MM.1S (cell line): Measurements from ENCODE around the gene CAB39.

Source experiments
- DNase-seq: peaks from one replicate; pipeline ENCODE4 v3.0.0-alpha.2; 2015
- H2AFZ ChIP-seq: fragments of 300-600 bp; sonication (generic); 2 replicates; pipeline ENCODE4 v1.6.0; 2016; ENCODE audit warnings: antibody characterized with exemption, low read length
- H3F3A ChIP-seq: fragments of 300-600 bp; sonication (generic); 2 replicates; pipeline ENCODE4 v1.6.1; 2016; ENCODE audit warnings: mild to moderate bottlenecking, antibody characterized with exemption, low read length, moderate library complexity, mixed read lengths; ENCODE audit not compliant: insufficient read depth
- H3K27ac ChIP-seq: fragments of 300-600 bp; sonication (generic); 2 replicates; pipeline ENCODE4 v1.5.1; 2016; ENCODE audit warnings: mild to moderate bottlenecking, low read length
- H3K27me3 ChIP-seq: fragments of 300-600 bp; sonication (generic); replicated peaks from 2 replicates; pipeline ENCODE4 v1.6.0; 2016; ENCODE audit warnings: low read length; ENCODE audit not compliant: insufficient read depth
- H3K36me3 ChIP-seq: fragments of 300-600 bp; sonication (generic); replicated peaks from 2 replicates; pipeline ENCODE4 v1.6.1; 2016; ENCODE audit warnings: mild to moderate bottlenecking, low read length, mixed read lengths; ENCODE audit not compliant: insufficient read depth
- H3K4me1 ChIP-seq: fragments of 300-600 bp; sonication (generic); 2 replicates; pipeline ENCODE4 v1.6.1; 2016; ENCODE audit warnings: low read length, mixed read lengths
- H3K4me2 ChIP-seq: fragments of 300-600 bp; sonication (generic); 2 replicates; pipeline ENCODE4 v1.6.0; 2016; ENCODE audit warnings: low read depth, low read length
- H3K4me3 ChIP-seq: fragments of 300-600 bp; sonication (generic); 2 replicates; pipeline ENCODE4 v1.5.1; 2016; ENCODE audit warnings: low read length, mixed read lengths
- H3K79me2 ChIP-seq: fragments of 300-600 bp; sonication (generic); 2 replicates; pipeline ENCODE4 v1.6.1; 2016; ENCODE audit warnings: mixed run types, low read length, mixed read lengths
- H3K9ac ChIP-seq: fragments of 300-600 bp; sonication (generic); 2 replicates; pipeline ENCODE4 v1.6.1; 2016; ENCODE audit warnings: low read length, mixed read lengths
- H3K9me2 ChIP-seq: fragments of 300-600 bp; sonication (generic); replicated peaks from 2 replicates; pipeline ENCODE4 v1.6.1; 2016; ENCODE audit warnings: mild to moderate bottlenecking, low read length, mixed read lengths; ENCODE audit not compliant: insufficient read depth
- H3K9me3 ChIP-seq: fragments of 300-600 bp; sonication (generic); replicated peaks from 2 replicates; pipeline ENCODE4 v1.6.1; 2016; ENCODE audit warnings: mild to moderate bottlenecking, low read length, mixed read lengths; ENCODE audit not compliant: insufficient read depth
- H4K20me1 ChIP-seq: fragments of 300-600 bp; sonication (generic); 2 replicates; pipeline ENCODE4 v1.6.1; 2016; ENCODE audit warnings: mild to moderate bottlenecking, low read length, moderate library complexity, mixed read lengths; ENCODE audit not compliant: insufficient read depth
- CTCF ChIP-seq: fragments of 300-600 bp; sonication (generic); IDR thresholded peaks from 2 replicates; pipeline ENCODE4 v1.5.1; 2016; ENCODE audit warnings: antibody characterized with exemption, low read length, mixed read lengths
- EZH2 ChIP-seq: fragments of 300-600 bp; sonication (generic); optimal IDR thresholded peaks from 2 replicates; pipeline ENCODE3; 2017; ENCODE audit warnings: low read depth, mild to moderate bottlenecking, antibody characterized with exemption, low read length, mixed read lengths
- EZH2phosphoT487 ChIP-seq: fragments of 300-600 bp; sonication (generic); IDR thresholded peaks from 2 replicates; pipeline ENCODE4 v1.6.1; 2018; ENCODE audit warnings: antibody characterized with exemption, low read length

CAB39 gene

DNA sequence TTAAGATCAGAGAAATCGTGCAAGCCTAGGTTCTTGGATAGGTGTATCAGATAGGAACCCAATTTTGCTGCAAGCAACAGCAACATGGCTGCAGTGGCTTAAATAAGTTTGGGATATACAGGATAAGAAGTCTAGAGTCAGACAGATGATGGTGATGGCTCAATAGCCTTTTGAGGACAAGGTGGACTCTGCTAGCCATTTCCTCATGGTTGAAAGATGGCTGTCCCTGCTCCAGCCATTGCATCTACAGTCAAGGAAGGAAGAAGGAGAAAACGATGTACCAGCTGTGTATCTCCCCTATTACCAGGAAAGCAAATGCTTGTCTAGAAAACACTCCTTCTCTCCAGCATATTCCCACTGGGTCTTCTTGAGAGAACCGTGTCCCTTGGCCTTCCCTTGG is 30.1 kb upstream of the CAB39 start:
- Histone ChIP-seq H3K4me3 (no peak overlapping the region), H2AFZ (no peak overlapping the region), H3K9me3 (no peaks in the 10 kb centered on the region), H3K4me1 (no peaks in the 10 kb centered on the region), H3K36me3 (no peaks in the 10 kb centered on the region), H3K79me2 (no peaks in the 10 kb centered on the region), H3K9ac (no peak overlapping the region), H3K4me2 (no peak overlapping the region), H4K20me1 (no peaks in the 10 kb centered on the region), H3F3A (no peaks in the 10 kb centered on the region), H3K27ac (no peak overlapping the region), H3K27me3 (no peaks in the 10 kb centered on the region), H3K9me2 (no peaks in the 10 kb centered on the region)
- no peak for DNase-seq
- TF ChIP-seq EZH2 (no peak), EZH2phosphoT487 (no peak), CTCF (no peak)

- no peak overlapping the region for H2AFZ ChIP-seq
- H3K4me3 ChIP-seq: no peak overlapping the region
- H3K9me2 ChIP-seq: no peaks in the 10 kb centered on the region
- no peaks in the 10 kb centered on the region for H3F3A ChIP-seq
- H3K4me1 ChIP-seq: no peaks in the 10 kb centered on the region
- TF ChIP-seq EZH2phosphoT487 (no peak), CTCF (no peak), EZH2 (no peak)
- no peak overlapping the region for H3K9ac ChIP-seq
- H3K27ac ChIP-seq: no peak overlapping the region
- H3K36me3 ChIP-seq: no peaks in the 10 kb centered on the region
- DNase-seq: no peak
- H4K20me1 ChIP-seq: no peaks in the 10 kb centered on the region
- H3K27me3 ChIP-seq: no peaks in the 10 kb centered on the region
- H3K4me2 ChIP-seq: no peak overlapping the region
- H3K9me3 ChIP-seq: no peaks in the 10 kb centered on the region
- no peaks in the 10 kb centered on the region for H3K79me2 ChIP-seq
These were observed 28.1 kb upstream of the CAB39 start for GRCh38 chr2:230684270-230685168.

DNA sequence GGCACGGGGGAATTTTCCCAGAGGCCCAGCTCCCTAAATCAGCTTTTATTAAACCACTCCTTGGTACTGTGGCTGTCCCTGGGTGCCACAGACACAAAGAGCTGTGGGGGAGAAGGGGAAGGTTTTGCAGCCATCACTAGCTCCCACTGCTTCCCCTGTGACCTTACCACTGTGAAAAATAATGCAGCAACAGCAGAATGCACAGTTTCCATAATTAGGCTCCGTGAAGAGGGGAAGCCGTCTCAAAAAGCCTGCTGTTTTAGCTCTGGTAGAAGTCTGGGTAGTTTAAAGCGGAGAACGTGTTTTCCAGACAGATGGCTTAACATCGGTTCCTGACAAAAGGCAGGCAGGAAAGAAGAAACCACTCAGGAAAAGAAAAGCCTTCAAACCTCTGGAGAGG is 27.5 kb upstream of the CAB39 start:
- Histone ChIP-seq H2AFZ (no peak overlapping the region), H3K4me1 (no peaks in the 10 kb centered on the region), H3K9me2 (no peaks in the 10 kb centered on the region), H3F3A (no peaks in the 10 kb centered on the region), H3K79me2 (no peaks in the 10 kb centered on the region), H4K20me1 (no peaks in the 10 kb centered on the region), H3K36me3 (no peaks in the 10 kb centered on the region), H3K27me3 (no peaks in the 10 kb centered on the region), H3K27ac (no peak overlapping the region), H3K9me3 (no peaks in the 10 kb centered on the region), H3K4me3 (no peak overlapping the region), H3K9ac (no peak overlapping the region), H3K4me2 (no peak overlapping the region)
- DNase-seq: no peak
- TF ChIP-seq EZH2phosphoT487 (no peak), CTCF (no peak), EZH2 (no peak)
